Body of pancreas (tissue), 4 donors: Measurements from ENCODE around the gene ARHGEF40. TPM values are rescaled to one million over a fixed set of nuclear protein-coding genes. Genes with fewer than 3 reads are reported as not detected.

Experiments used
- ATAC-seq: fragments of 150-250 bp; one replicate; pipeline ENCODE4 v1.9.1; 2016
- DNase-seq, 4 donors: peaks; one replicate each; pipeline ENCODE4 v3.0.0-alpha.2; 2019
- H3K27ac ChIP-seq, 4 donors: fragments of 200-600 bp; sonication (generic); 1 replicate in 3 of 4; 2 replicates in 1 of 4; pipeline versions ENCODE4 v1.5.1 to v1.6.1; 2016 to 2019; ENCODE audit warnings: mild to moderate bottlenecking in 1 of 4, mixed read lengths in 1 of 4, moderate library complexity in 1 of 4
- H3K27me3 ChIP-seq, 2 donors: fragments of 200-600 bp; sonication (generic); one replicate each; pipeline ENCODE4 v1.6.0; 2016; ENCODE audit warnings: mild to moderate bottlenecking in 1 of 2
- H3K36me3 ChIP-seq, 2 donors: fragments of 200-600 bp; sonication (generic); replicated peaks in 1 of 2; 2 replicates each; pipeline ENCODE4 v1.5.1; 2016; ENCODE audit warnings: low read depth in 2 of 2; ENCODE audit not compliant: insufficient read depth in 1 of 2
- H3K4me1 ChIP-seq: fragments of 200-600 bp; sonication (generic); one replicate; pipeline ENCODE4 v1.6.0; 2016
- H3K4me3 ChIP-seq, 2 donors: fragments of 200-600 bp; sonication (generic); 1 replicate in 1 of 2; 2 replicates in 1 of 2; pipeline ENCODE4 v1.5.1; 2016 to 2019
- H3K9me3 ChIP-seq, 3 donors: fragments of 200-600 bp; sonication (generic); 1 replicate in 2 of 3; 2 replicates in 1 of 3; pipeline ENCODE4 v1.5.1; 2016
- POLR2A ChIP-seq, 3 donors: fragments of 450-650 bp; IDR thresholded peaks; one replicate each; pipeline ENCODE4 v1.6.1; 2016; ENCODE audit warnings: antibody characterized with exemption in 3 of 3, mild to moderate bottlenecking in 2 of 3
- WGBS, 2 donors: methylation state at CpG; one replicate each; pipeline ENCODE4 v1.1.5; 2017; 5-methylcytosine and 5-hydroxymethylcytosine counted together
- intact Hi-C: fragments of 100-400 bp; cut with DNase I; formaldehyde crosslinking; loops from one replicate; pipeline ENCODE4 v1.15.1; 2023
- total RNA-seq, 2 donors: library from RNA; depleted of rRNA; stranded (reverse); fragments of >200 nt; gene quantifications; one replicate each; pipeline ENCODE4 v1.1.0, GENCODE V29; 2016
- TF ChIP-seq, protein P1 (sequence below), 7 experiments: fragments of 450-650 bp in 4 of 7; fragments of 200-600 bp in 3 of 7; sonication (generic) in 3 of 7; IDR thresholded peaks; one replicate each; pipeline ENCODE4 v1.5.1; 2016 to 2019; ENCODE audit warnings: antibody characterized with exemption in 7 of 7

The ARHGEF40 gene
- total RNA-seq, 2 donors from 2014 or later: 58.4 to 142 TPM

DNA sequence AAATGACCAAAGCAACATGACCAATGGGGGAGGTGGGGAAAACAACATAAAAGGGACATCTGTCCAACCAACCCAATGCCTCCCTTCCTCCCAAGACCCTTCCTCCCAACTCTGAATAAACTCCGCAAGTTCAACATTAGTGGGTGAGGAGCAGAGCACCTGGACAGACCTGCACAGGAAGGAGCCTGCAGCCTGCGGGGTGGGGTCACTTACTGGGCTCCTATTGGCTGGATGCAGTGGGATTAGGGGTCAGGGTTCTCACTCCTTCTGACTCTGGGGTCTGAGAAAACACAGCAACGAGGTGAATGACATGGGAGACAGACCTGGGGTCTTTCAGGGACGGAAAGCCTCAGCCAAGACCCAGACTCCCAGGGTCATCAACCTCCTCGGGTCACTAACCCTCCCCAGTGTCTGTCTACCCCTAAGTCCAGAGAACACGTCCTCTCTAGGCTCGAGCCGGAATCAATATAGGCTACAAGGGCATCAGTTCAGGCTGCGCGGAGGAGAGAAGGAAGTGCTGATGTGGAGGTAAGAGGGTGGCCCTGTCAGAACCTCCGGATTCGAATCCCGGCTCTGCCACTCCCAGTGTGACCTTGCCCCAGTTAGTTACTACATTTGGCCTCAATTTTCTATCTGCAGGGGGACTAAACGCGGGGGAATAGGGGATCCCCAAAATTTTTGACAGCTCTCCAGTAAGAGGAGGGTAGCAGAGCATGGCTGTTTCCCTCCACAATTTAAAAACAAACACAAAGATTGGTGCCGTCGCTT lies 46.1 kb upstream of the ARHGEF40 start:
- DNase-seq (peak in 2 of 4 donors; percentile 39 to 41), ATAC-seq (peak; percentile 36)
- no peaks in the 10 kb centered on the region for H3K27me3 ChIP-seq
- peaks cover 33% of the 10 kb centered on the region for H3K4me1 ChIP-seq
- H3K36me3 ChIP-seq: peaks cover 0 to 7% of the 10 kb centered on the region in 2 donors
- peak overlapping the region; percentile 69 to 77 (median 74) for H3K27ac ChIP-seq
- no peaks in the 10 kb centered on the region for H3K9me3 ChIP-seq
- 9 to 13% methylated on average over 17 of the region's 17 CpGs for WGBS, 2 donors
- intact Hi-C loops: no loop called here
- TF ChIP-seq, protein P1, sequence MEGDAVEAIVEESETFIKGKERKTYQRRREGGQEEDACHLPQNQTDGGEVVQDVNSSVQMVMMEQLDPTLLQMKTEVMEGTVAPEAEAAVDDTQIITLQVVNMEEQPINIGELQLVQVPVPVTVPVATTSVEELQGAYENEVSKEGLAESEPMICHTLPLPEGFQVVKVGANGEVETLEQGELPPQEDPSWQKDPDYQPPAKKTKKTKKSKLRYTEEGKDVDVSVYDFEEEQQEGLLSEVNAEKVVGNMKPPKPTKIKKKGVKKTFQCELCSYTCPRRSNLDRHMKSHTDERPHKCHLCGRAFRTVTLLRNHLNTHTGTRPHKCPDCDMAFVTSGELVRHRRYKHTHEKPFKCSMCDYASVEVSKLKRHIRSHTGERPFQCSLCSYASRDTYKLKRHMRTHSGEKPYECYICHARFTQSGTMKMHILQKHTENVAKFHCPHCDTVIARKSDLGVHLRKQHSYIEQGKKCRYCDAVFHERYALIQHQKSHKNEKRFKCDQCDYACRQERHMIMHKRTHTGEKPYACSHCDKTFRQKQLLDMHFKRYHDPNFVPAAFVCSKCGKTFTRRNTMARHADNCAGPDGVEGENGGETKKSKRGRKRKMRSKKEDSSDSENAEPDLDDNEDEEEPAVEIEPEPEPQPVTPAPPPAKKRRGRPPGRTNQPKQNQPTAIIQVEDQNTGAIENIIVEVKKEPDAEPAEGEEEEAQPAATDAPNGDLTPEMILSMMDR (IDR thresholded peaks at IDR 0.05): no peak
- no peak for TF ChIP-seq POLR2A (IDR thresholded peaks at IDR 0.05)
- H3K4me3 ChIP-seq: peak overlapping the region; percentile 26 to 46

GRCh38 chr14:21024585-21025370 lies 45.3 kb upstream of the ARHGEF40 start, which contains the start of gene NDRG2:
TSS of gene NDRG2 (minus strand) at chr14:21025061. CDS start at chr14:21023315, 1,746 bp downstream.
- WGBS, 2 donors: 0 to 1% methylated on average over 34 to 61 of the region's 72 CpGs

GRCh38 chr14:21025371-21026273 lies 44.5 kb upstream of the ARHGEF40 start:
- H3K27ac ChIP-seq: peak overlapping the region; percentile 69 to 77 (median 74)
- WGBS, 2 donors: 19 to 24% methylated on average over 22 to 34 of the region's 58 CpGs
- no peaks in the 10 kb centered on the region for H3K9me3 ChIP-seq
- intact Hi-C loops: no loop called here
- H3K4me3 ChIP-seq: peak overlapping the region; percentile 26 to 46
- peak; percentile 27 for ATAC-seq
- DNase-seq: peak; percentile 47 to 69 (median 58)
- peaks cover 33% of the 10 kb centered on the region for H3K4me1 ChIP-seq
- H3K27me3 ChIP-seq: no peaks in the 10 kb centered on the region
- TF ChIP-seq POLR2A (IDR thresholded peaks at IDR 0.05): no peak
- TF ChIP-seq, protein P1 (IDR thresholded peaks at IDR 0.05): peak in 1 of 7 experiments; percentile 12
- H3K36me3 ChIP-seq: no peaks in the 10 kb centered on the region

More at GRCh38 chr14:21024585-21025370, 45.3 kb upstream of the ARHGEF40 start, which contains the start of gene NDRG2:
- DNase-seq (peak; percentile 83 to 91 (median 88)), ATAC-seq (peak; percentile 88)
- Histone ChIP-seq H3K4me3 (peak within 1 kb of the TSS; percentile 26 to 46), H3K4me1 (peaks cover 33% of the 10 kb centered on the region), H3K27ac (peak within 1 kb of the TSS; percentile 69 to 77 (median 74)), H3K27me3 (no peaks in the 10 kb centered on the region), H3K36me3 (peaks cover 0 to 3% of the 10 kb centered on the region in 2 donors), H3K9me3 (no peaks in the 10 kb centered on the region)
- TF ChIP-seq POLR2A (IDR thresholded peaks at IDR 0.05): peak; percentile 45 to 65 (median 62)
- TF ChIP-seq, protein P1 (IDR thresholded peaks at IDR 0.05): no peak
- intact Hi-C loops: no loop called here

GRCh38 chr14:21026274-21026987 lies 43.7 kb upstream of the ARHGEF40 start:
- intact Hi-C loops: no loop called here
- Histone ChIP-seq H3K4me1 (peaks cover 33% of the 10 kb centered on the region), H3K36me3 (no peaks in the 10 kb centered on the region), H3K27ac (peak overlapping the region; percentile 69 to 77 (median 74)), H3K9me3 (no peaks in the 10 kb centered on the region), H3K4me3 (no peak overlapping the region), H3K27me3 (no peaks in the 10 kb centered on the region)
- ATAC-seq (no peak), DNase-seq (no peak)
- 53 to 59% methylated on average over 5 to 7 of the region's 7 CpGs for WGBS, 2 donors
- TF ChIP-seq, protein P1 (IDR thresholded peaks at IDR 0.05): no peak
